WI38 (cell line): ENCODE measurements around the gene YDJC.
"Not testable (repeated sequence)": the region's sequence is repeated elsewhere in the genome, so short reads cannot be mapped to it uniquely, and the experiment has no call there.

Source experiments
- H3K4me3 ChIP-seq: 2 replicates; pipeline ENCODE4 v1.5.1; 2011; ENCODE audit warnings: low read depth, mild to moderate bottlenecking, control low read depth, low read length
- CTCF ChIP-seq: IDR thresholded peaks from 2 replicates; pipeline ENCODE4 v1.5.1; 2012; ENCODE audit warnings: low read depth, mild to moderate bottlenecking, control low read depth, low read length

The YDJC gene

GRCh38 chr22:21650823-21651520, 21.1 kb upstream of the YDJC start:
- peak overlapping the region; percentile 82 for H3K4me3 ChIP-seq
- TF ChIP-seq CTCF = no peak

GRCh38 chr22:21650280-21650679, 20.5 kb upstream of the YDJC start:
- no peak overlapping the region for H3K4me3 ChIP-seq
- no peak for TF ChIP-seq CTCF

GRCh38 chr22:21646608-21647590, 17.1 kb upstream of the YDJC start:
- peak; percentile 93 for TF ChIP-seq CTCF
- H3K4me3 ChIP-seq = no peak overlapping the region

GRCh38 chr22:21645513-21645912, 15.7 kb upstream of the YDJC start:
- H3K4me3 ChIP-seq = not testable (repeated sequence)

- TF ChIP-seq CTCF = no peak
- H3K4me3 ChIP-seq = peak overlapping the region; percentile 77; the same call in 1 of the 2 replicates
These were observed 13.9 kb upstream of the YDJC start for GRCh38 chr22:21643533-21644357.

GRCh38 chr22:21642584-21643448, 13.0 kb upstream of the YDJC start:
- TF ChIP-seq CTCF = peak; percentile 51
- peak overlapping the region; percentile 77 for H3K4me3 ChIP-seq
